HuH-7 (cell line): ENCODE data around the gene TNPO1.
"Not testable (repeated sequence)": the region's sequence is repeated elsewhere in the genome, so short reads cannot be mapped to it uniquely, and the experiment has no call there.

ENCODE experiments used
- DNase-seq: peaks from one replicate; pipeline ENCODE4 v3.0.0; 2011; ENCODE audit warnings: low spot score

Gene TNPO1

DNA sequence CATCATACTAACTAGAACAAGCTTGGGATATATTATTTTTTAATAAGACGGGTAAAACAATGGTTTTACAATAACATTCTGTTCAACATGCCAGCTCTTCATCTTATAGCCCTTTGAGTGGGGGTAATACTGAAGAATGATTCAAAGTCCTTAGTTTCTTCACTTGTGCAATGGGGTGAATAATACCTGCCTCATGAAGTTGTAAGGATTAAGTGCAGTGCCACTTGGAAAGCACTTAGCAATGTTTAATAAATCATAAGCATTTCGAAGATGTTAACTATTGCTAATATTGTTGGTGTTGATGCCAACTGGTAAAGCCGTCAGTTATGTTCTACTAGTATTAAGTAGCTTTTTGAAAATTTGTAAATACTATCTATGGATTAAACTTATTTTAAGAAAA, 38.0 kb downstream of the TNPO1 start:
- no peak for DNase-seq

DNA sequence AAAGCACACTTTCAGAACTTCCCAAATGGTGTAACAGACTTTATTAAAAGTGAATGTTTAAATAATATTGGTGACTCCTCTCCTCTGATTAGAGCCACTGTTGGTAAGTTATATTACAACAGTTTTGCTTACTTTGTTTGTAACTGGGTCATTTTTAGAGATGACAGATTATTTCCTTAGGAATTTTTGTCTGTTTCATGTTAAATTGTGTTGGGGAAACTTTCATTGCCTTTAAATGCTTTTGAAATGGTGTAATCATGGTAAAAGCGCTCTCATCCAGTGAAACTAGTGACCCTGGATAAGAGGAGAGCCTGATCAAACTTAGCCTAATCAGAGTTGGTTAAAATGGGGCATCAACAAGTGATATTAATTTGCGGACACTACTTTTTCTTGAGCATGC, 39.4 kb downstream of the TNPO1 start:
- DNase-seq = no peak

DNA sequence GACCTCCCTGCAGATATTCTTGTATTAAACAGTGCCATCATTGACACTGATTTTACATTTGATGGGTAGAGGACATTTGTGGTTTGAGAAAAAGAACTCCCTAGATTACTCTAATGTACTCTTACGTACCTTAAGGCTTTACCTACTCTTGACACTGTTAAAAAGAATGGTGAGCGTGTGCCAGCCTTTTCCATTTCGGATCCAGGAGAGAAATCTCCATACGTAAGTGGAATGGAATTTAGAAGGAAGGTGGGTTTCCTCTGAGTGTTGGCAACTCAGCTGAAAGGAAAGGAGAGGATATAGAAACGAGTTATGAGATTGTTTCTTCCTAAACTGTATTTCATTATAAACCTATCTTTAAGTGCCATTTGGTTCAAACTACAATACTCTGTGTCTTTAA, 40.9 kb downstream of the TNPO1 start:
- no peak for DNase-seq

GRCh38 chr5:72859127-72859526, 42.7 kb downstream of the TNPO1 start:
- no peak for DNase-seq

GRCh38 chr5:72860499-72860898, 44.0 kb downstream of the TNPO1 start:
- DNase-seq = no peak

- no peak for DNase-seq
These were observed 55.0 kb downstream of the TNPO1 start for GRCh38 chr5:72871366-72872024.

- no peak for DNase-seq
These were observed 62.4 kb downstream of the TNPO1 start for GRCh38 chr5:72878854-72879253.

- no peak for DNase-seq
These were observed 66.5 kb downstream of the TNPO1 start for GRCh38 chr5:72882989-72883388.

DNA sequence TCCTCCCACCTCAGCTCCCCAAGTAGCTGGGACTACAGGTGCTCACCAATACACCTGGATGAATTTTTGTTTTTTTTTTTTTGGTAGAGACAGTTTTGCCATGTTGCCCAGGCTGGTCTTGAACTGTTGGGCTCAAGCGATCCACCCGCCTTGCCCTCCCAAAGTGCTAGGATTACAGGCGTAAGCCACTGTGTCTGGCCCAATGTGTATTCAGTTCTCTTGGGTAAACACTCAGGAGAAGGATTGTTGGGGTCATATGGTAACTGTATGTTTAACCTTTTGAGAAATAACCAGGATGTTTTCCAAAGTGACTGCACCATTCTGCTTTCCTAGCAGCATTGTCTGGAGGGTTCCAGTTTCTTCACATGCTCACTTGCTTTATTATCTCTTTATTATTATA, 67.4 kb downstream of the TNPO1 start:
- no peak for DNase-seq

DNA sequence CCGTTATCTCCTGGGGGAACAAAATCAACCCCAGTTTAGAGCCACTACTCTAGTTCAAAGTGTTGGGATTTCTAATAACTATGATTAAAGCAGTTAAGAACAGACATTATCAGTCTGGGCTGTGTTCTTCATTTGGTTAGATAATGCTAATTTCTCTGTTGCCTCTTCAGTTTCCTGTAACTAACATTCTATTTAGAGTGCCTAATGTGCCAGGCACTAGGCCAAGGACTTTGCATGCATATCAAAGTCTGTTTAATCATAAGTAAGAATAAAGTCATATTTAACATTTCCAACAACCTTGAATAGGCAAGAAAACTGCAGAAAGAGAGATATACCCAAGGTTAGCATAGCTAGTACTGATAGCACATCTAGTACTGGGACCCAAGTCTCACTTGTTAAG, 68.4 kb downstream of the TNPO1 start:
- no peak for DNase-seq

DNA sequence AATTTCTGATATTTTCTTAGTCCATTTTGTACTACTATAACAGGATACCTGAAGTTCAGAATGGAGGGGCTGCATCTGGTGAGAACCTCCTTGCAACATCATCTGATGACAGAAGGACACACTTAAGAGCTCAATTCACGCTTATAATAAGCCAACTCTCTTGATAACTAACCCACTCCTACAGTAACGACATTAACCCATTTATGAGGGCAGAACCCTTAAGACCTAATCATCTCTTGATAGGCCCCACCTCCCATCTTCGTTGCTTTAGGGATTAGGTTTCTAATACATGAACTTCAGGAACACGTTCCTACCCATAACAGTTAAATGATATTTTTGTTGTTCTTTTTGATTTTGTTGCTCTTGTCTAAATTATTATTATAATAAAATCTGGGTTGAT, 69.4 kb downstream of the TNPO1 start:
- DNase-seq = no peak

DNA sequence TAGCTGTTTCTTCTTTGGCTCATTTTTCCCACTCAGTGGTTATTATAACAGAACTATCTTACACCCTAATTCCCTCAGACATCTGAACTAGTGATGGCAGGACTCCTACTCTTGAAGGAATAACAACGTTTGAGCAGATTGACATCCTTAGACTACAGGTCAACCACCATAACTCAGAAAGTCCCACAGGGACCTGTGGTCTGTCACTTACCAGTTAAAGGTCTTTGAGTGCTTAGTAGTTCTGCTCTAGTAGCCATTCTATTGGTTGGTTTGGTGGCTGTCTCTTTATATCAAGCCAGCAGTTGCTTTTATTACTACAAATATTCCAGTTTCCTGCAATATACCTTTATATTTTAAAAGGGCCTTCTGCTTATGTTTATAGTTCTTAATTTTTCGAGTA, 72.1 kb downstream of the TNPO1 start:
- DNase-seq = no peak

DNA sequence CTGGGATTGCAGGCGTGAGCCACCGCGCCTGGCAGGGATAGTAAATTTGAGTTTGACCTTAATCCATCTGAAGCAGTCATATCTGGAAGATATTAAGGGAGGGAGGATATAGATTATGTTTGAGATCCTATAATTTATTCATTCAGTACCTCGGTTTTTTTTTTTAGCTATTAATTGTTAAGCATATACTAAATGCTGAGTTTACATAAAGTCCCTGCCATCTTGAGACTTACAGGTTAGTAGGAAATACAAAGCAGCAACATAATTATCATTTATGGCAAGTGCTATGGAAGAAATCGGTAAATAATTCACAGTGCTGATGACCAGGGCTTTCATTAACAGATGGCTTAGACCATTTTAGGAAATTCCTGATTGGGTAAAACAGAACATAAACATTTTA, 72.9 kb downstream of the TNPO1 start:
- no peak for DNase-seq

GRCh38 chr5:72892846-72893245, 76.4 kb downstream of the TNPO1 start:
- DNase-seq = no peak

GRCh38 chr5:72895758-72896157, 79.3 kb downstream of the TNPO1 start:
- no peak for DNase-seq

DNA sequence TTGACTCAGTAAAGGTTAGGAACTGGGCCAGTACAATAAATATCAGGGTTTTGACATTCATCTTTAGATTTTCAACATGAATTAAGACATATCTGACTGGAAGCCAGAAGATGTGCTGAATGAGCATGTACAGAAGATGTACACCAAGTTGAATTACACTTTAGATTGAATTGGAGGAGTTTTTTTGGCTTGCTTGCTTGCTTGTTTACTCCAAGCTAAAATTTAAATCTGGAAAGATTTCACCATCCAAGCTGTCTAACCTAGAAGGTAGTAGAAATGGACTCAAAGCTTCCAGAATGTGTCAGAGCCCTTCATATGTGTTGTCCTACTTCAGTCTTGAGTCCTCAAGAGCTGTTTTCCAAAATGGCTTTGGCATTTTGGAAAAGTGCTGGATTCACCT, 90.3 kb downstream of the TNPO1 start:
- no peak for DNase-seq

GRCh38 chr5:72908664-72909063, 92.2 kb downstream of the TNPO1 start:
- no peak for DNase-seq

- DNase-seq = no peak
These were observed 100.9 kb downstream of the TNPO1 start for GRCh38 chr5:72917371-72917776.

DNA sequence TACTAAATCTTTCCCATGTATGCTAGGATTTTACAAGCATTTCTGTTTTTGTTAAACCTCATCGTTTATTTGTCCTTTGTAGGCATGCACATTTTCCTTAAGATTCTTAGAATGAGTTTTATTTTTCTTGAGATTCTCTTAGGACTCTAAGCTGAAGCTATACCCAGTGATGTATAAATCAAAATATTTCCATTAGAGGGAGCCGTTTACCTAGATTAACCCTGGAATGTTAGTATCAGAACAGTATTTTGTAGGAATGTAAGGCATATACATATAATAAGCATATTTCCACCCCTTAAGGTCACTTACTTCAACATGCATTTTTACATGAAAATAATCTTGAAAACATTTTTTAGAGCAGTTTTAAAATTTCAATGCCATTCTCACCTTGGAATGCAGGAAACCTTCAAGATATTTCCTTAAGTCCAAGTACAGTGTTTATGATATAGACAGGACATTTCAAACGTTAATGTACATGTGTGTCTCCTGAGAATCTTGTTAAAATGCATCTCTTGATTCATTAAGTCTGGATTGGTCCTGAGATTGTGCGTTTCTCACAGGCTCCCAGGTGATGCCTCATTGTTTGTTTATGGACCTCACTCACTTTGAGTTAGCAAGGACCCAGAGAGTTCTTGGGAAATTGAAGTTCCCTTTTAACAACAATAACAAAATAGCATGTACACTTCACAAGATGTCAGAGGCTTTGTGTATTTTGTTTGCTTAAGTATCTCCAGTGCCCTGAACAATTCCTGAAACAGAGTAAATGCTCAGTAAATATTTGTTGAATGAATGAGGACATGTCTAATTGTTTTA, 104.4 kb downstream of the TNPO1 start:
- DNase-seq = no peak

GRCh38 chr5:72921886-72922285, 105.4 kb downstream of the TNPO1 start:
- no peak for DNase-seq

- no peak for DNase-seq
These were observed 106.0 kb downstream of the TNPO1 start for GRCh38 chr5:72922422-72922821.

DNA sequence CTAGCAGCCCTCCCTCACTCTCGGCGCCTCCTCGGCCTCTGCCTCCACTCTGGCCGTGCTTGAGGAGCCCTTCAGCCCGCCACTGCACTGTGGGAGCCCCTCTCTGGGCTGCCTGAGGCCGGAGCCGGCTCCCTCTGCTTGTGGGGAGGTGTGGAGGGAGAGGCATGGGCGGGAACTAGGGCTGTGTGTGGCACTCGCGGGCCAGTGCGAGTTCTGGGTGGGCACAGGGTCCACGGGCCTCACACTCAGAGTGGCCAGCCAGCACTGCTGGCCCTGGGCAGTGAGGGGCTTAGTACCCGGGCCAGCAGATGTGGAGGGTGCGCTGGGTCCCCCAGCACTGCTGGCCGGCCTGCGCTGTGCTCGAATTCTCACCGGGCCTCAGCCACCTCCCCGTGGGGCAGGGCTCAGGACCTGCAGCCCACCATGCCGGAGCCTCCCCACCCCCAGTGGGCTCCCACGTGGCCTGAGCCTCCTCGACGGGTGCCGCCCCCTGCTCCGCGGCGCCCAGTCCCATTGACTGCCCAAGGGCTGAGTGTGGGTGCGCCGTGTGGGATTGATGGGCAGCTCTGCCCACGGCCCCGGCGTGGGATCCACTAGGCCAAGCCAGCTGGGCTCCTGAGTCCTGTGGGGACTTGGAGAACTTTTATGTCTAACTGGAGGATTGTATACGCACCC, 109.0 kb downstream of the TNPO1 start:
- no peak for DNase-seq

GRCh38 chr5:72932686-72933085, 116.2 kb downstream of the TNPO1 start:
- DNase-seq = not testable (repeated sequence)
